Iris pigment epithelial cell (primary cell): ENCODE results near the gene GRIN3B.
"Not testable (repeated sequence)": the region's sequence is repeated elsewhere in the genome, so short reads cannot be mapped to it uniquely, and the experiment has no call there.

ENCODE experiments used
- DNase-seq: peaks from one replicate; pipeline ENCODE4 v3.0.0-alpha.2; 2011; ENCODE audit warnings: low read depth

Gene GRIN3B

DNA sequence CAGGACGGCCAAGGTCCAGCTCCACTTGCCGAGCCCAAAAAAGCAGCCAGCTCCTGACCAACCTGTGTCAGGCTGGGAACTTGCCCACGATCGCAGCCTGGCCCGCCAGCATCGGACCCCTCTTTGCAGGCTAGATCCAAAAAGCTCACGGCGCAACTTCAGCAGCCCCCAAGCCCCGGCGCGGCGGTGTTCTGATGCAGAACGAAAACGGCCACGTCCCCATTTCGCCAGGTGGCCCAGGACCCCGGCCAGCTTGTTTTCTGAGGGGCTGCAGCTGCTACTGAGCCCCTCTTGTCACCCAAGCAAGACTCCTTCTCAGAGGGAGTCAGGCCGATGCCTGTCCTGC is 19.4 kb downstream of the GRIN3B start:
- DNase-seq, result no peak

DNA sequence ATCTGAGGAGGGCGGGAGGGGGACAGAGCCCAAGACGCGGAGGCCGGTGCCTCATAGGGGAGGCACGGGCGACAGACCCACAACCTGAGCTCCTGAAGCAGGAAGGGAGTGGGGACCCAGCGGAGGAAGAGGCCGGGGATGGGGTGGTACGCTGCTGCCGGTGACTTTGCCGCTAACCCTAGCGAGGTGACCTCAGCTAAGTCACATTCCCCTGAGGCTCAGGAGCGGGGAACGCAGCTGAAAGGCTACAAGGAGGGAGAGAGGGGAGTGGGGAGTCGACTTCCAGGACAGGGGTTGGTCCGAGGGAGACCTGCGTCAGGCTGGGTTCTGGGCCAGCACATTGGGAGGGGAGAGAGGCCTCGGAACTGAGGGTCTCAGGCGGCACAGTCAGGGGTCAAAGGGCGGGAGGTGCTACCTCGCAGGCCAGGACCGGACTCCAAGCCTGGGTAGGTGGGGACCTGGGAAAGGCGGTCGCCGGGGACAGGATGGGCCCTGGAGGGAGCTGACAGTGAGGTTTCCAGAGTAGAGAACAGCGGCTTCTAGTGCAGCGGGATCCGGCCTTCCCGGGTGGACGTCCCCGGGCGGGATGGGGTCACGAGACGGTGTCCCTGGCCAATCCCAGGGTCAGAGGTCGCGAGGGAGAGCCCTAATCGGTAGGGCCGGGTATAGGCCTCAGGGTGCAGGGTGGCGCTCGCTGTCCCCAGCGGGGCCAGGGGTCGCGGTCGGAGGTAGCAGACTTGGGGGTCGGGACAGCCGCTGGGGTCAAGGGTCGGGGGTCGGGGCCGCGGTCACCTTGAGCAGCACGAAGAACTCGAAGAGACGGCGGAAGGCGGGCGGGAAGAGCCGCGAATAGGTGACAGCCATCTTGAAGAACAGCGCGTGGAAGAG is 20.0 kb downstream of the GRIN3B start:
- no peak for DNase-seq

DNA sequence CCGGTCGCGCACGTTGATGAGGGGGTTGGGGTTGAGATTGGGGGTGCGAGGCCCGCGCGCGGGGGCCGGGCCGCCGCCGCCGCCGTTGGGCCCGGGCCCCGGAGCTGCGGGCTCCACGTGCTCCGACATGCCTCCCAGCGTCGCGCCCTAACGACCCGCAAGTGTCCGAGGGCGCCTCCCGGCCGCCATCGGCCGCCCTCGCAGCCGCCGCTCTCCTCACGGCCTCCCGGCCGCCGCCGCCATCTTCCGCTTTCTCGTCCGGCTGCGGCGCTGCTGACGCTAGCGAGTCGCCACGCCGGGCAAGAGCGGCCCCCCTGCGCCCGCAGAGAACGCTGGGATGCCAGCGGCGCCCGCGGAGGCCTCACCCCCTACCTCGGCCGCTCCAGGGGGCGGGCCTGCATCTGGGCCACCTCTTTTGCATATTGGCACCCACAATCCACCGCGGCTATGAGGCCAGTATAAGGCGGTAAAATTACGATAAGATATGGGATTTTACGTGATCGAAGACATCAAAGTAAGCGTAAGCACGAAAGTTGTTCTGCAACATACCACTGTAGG is 20.7 kb downstream of the GRIN3B start, which contains the start of gene TMEM259:
Gene TMEM259, minus strand, starts transcription at position 256 of the 558 bp plus-strand sequence. Its CDS starts 127 bp downstream, at position 129.
- DNase-seq, result peak; percentile 97

DNA sequence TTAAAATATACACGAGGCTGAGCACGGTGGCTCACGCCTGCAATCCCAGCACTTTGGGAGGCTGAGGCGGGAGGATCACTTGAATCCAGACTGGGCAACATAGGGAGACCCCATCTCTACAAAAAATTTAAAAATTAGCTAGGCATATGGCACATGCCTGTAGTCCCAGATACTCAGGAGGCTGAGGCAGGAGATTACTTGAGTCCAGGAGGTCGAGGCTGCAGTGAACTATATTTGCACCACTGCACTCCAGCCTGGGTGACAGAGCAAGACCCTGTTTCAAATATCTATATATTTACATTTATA is 23.6 kb downstream of the GRIN3B start:
- not testable (repeated sequence) for DNase-seq

DNA sequence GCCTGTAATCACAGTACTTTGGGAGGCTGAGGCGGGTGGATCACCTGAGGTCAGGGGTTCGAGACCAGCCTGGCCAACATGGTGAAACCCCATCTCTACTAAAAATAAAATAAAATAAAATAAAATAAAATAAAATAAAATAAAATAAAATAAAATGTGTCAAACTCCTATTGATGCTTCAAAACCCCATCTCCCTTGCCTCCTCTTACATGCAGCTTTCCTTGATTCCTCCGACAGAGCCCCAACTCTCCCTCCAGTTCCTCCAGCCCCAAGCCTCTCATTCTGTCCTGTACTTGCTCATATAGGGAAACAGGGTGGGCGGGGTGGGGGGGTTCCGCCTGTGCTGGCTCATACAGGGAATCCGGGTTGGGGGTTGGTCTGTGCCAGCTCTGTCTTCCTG is 24.9 kb downstream of the GRIN3B start:
- not testable (repeated sequence) for DNase-seq

DNA sequence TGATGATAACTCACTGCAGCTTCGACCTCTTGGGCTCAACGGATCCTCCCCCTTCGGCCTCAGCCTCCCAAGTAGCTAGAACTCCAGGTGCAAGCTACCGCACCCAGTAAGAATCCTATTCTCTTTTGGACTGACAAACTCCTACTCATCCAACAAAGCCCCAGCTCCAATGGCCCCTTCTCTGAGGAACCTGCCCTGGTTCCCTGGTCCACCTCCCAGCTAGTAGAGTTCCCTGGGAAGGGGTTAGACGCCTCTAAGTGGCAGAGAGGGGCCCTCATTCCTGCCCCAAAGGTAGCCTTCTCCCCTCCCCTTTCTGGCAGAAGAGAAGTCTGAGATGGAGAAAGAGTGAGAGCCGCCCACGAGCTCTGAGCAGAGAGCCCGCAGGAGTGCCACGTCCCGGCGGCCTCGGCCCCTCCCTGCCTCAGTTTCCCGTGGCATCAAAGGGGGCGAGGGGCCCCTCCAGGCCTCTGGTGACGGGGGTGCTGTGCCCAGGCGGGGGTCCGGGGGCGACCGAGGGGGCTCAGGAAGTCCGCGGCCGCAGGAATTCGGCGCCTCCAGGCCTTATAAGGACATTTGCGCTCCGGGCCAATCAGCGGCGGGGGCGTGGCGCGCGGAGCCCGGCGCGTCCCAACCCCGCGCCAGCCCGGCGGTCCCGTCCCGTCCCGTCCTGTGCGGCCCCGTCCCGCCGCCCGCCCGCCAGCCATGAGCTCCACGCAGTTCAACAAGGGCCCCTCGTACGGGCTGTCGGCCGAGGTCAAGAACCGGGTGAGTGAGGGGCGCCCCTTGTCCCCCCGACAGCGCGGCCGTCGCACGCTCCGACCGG is 26.0 kb downstream of the GRIN3B start, which contains the start of gene CNN2:
Gene CNN2, plus strand, starts transcription at position 649 of the 823 bp plus-strand sequence. Its CDS starts 54 bp downstream, at position 703.
- DNase-seq, result peak; percentile 78

DNA sequence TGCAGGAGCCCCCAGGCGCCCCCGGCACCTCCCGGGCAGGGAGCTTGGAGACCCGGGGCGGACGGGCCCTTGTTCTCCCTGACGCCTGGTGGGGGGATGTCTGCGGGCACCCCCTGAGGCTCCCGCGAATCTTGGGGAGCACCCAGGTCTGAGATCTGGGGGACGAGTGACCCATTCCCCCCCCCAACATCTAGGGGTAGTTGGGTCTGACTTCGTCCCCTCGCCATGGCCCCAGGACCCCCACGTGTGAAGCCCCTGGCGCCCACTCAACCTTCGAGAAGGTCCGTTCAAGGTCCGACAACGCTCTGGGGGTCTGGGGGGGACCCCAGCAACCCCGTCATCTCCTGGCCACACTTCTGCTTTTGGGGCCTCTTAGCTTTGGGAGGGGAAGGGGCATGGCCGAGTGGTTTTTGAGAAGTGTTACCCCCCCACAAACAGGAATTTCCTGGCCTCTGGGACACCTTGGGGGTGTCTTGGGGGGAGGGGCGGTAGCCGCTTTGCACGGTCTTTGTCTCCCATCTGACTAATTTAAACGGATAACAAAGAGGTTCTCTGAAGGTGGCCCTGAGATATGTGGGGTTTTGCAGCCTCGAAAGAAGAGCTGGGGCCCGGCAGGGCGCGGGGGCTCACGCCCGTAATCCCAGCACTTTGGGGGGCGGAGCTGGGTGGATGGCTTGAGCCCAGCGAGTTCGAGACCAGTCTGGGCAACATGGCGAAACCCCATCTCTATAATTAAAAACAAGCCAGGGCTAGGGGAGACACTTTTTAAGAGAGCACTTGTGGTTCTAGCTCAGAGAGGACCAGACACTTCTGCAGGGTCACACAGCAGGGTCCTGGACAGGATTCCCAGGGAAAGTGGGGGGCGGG is 26.8 kb downstream of the GRIN3B start:
- DNase-seq, result peak; percentile 28

DNA sequence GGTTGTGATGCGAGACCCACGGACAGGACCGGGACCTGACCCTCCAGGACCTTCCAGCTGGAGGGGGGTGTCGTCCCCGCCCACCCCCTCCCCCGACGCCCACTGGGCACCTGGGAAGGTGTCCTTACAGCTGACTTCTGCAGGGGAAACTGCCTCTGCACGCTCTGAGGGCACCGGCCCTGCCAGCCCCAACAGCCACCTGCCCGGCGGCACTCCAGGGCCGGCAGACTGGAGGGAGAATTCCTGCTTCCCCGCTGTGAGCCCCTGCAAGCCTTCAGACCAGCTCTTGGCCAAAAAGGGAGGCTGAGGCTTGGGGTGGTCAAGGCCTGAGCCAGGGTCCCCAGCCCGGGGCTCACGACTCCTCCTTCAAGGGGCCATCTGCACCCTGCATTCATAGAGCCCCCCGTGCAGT is 27.4 kb downstream of the GRIN3B start:
- DNase-seq, result peak; percentile 18

DNA sequence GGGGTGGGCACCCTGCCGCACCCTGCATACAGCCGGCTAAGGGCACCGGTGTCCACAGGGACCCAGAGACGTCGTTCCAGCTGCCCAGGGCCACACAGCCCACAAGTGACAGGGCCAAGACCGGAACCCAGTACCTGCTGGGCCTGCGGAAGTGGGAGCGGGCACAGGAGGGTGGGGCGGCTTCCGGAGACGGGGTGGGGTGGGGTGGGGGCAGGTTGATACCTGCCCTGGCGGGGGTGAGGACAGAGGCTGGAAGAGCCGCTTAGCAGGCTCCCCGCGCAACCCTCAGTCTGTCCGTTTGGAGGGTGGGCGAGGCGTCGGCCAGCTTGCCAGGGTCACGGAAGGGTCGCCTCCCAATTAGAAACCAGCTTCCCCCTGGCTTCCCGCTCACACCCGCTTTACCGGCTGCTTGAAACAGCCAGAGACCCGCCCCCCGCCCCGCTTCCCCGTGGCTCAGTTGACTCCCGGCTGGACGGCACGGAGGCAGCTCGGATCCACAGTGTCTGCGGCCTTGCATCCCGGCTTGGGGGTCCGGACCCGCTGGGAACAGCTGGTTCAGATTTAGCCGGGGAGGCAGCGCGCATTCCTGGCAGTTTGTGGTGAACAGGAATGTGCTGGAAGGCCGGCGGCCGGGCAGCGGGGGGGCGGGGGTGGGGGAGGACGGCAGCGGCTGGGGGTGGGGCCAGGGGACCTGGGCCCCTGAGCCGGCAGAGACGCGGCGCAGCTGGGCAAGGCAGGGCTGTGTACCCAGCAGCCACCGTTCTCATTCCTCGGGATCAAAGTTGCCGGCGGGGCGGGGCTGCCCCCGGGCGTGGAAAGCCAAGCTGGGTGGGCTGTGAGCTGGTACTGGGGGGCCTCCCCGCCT is 28.1 kb downstream of the GRIN3B start:
- peak; percentile 92 for DNase-seq

DNA sequence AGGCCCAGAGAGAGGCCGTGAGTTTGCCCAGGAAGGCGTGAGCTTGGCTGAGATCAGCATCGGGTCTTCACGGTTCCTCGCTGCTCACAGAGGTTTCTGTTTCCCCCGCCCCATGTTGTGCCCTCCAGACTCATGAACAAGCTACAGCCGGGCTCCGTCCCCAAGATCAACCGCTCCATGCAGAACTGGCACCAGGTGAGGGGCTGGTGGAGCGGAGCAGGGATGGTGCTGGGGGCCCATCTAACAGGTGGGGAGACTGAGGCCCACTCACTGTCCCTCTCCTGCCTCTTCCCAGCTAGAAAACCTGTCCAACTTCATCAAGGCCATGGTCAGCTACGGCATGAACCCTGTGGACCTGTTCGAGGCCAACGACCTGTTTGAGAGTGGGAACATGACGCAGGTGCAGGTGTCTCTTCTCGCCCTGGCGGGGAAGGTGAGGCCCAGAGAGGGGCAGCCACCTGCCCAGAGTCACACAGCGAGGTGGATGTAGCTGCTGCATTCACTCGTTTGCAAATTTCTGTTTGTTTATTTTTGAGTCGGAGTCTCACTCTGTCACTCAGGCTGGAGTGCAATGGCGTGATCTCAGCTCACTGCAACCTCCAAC is 32.1 kb downstream of the GRIN3B start:
- DNase-seq, result no peak

DNA sequence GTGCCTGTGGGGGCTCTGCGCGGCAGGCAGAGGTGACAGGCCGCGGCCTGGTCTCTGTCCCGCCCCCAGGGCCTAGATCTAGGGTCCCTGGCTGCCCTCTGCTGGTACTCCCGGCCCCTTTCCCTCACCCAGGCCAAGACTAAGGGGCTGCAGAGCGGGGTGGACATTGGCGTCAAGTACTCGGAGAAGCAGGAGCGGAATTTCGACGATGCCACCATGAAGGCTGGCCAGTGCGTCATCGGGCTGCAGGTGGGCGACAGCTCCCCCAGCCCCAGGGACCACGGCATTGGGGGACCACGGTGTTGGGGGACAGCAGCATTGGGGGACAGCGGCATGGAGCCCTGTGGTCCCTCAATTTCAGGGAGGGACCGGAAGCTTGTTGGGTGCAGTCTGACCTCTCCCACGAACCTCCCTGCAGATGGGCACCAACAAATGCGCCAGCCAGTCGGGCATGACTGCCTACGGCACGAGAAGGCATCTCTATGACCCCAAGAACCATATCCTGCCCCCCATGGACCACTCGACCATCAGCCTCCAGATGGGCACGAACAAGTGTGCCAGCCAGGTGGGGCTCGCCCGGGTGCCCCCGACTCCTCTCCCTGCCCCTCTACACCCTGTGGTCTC is 35.9 kb downstream of the GRIN3B start:
- DNase-seq, result no peak

DNA sequence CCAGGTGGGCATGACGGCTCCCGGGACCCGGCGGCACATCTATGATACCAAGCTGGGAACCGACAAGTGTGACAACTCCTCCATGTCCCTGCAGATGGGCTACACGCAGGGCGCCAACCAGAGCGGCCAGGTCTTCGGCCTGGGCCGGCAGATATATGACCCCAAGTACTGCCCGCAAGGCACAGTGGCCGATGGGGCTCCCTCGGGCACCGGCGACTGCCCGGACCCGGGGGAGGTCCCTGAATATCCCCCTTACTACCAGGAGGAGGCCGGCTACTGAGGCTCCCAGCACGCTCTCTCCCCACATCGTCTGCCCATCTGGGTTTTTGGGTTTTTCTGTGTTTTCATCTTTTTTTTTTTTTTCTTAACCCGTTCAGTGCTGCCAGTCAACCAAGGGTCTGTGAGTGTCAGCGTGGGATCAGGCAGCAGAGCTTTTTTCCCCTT is 37.4 kb downstream of the GRIN3B start:
- no peak for DNase-seq

DNA sequence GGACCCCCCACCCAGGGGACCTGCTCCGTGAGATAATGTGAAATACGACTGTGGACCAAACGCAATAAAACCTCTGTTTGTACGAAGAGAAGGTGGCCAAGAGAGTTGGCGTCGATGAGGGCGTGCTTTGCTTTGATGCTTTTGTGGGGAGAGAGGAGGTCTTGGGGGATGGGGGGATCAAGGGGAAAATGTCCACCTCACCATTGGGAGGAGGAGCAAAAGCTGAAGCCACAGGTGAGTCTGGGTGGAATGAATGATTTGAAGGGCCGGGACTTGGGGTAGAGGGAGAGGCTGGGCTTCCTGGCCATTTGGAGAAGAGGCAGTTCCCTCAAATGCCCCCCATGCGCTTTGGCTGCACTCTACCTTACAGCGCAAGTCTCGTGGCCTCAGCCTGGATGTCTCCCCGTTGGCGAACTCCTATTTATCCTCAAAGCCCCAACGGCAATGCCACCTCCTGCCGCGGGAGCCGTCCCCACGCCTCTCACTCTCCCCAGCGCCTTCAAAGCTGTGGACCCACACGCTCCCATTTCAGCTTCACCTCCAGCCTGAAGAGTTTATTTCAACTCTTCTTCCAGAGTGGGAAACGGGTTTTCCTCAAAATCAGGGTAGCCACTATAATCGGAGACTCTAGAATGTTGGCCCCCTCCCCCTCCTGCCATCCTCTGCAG is 38.9 kb downstream of the GRIN3B start:
- no peak for DNase-seq

DNA sequence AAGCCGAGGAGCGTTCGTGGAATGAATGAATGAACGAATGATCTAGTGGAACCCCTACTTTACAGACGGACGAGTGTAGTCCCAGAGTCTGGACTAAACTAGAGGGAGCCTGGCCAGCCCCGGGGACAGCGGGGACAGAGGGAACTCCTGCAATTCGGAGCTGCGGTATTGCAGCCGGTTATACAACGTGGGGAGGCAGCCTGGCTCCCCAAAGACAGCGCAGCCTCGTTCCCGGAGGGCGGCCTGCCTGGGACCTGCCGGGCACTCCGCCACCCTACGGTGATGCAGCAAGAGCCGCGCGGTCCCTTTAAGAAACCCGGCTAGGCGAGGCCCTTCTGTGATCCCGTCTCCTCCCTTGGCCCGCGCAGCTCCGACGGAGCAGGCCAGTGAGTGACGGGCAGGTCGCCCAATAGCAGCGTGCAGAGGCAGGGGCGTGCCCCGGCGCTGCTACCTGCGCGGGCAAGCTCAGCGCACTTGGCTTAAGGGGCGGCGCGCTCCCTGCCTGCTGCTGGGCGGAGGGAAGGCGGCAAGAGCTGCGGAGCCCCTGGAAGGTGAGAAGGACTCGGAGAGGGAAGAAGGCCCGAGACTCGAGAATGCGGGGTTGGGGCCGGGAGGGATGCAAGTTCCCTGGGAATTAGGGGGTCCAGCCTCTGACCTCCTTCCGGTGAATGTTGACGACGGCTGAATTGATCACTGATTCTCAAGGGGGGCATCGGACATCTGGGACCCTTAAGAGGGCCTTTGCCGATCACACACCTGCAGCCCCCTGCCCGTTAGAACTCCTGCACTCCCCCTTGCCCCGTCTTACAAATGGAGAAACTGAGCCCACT is 39.6 kb downstream of the GRIN3B start, which contains the start of gene ABCA7:
Gene ABCA7, plus strand, starts transcription at position 462 of the 830 bp plus-strand sequence. CDS start 1,255 bp downstream, outside the sequence.
- peak; percentile 97 for DNase-seq

DNA sequence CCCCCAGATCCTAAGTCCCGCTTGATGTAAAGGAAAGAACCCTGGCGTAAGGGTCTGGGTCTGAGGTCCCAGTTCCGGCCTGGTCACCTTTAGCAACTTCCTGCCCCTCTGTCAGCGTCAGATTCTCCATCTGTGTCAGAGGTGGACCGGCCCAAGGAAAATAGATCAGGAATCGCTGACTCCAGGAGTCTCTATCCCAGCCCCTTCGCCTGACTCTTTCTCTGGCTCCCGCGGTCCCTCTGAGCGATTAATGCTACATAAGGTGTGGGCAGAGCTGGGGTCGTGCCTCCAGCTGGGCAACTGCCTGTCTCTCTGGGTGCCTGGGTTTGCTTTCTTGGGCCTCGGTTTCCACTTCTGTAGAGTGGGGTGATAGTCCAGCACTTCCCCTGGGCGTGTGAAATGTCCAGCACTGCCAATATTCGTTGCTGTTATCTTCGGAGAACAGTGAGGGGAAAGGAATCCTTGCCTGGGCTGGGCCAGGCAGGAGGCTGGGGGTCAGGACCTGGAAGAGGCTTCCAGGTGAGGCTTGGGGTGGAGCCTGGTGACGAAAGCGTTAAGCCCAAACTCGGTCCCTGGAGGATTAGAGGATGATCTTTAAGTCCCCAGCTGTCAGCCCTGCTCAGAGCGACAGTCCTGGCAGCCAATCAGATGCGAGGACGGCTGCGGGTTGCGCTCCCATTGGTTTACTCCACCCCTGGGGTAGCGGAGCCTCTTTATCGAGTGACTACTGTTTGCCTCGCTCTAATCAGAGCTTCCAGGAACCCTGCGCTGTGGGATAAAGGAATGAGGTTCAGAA is 40.5 kb downstream of the GRIN3B start:
- DNase-seq, result peak; percentile 95

DNA sequence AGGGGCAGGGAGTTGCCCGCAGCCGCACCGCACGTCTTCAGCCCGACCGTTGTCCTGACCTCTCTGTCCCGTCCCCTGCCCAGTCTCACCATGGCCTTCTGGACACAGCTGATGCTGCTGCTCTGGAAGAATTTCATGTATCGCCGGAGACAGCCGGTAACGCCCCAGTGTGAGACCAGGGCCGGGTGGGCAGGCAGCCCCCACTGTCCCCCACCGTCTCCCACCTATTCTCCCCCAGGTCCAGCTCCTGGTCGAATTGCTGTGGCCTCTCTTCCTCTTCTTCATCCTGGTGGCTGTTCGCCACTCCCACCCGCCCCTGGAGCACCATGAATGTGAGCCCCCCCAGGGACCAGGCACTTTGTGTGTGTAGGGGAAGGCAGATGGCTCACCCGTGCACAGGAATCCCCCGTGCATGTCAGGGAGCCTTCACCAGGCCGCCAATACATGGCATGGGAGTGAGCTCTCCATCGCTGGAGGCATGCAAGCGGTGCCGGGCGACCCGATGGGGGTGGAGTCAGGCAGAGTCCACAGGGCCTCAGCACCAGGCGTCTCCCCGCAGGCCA is 41.1 kb downstream of the GRIN3B start:
- no peak for DNase-seq
